Measurements from ENCODE around the gene CAPN14.

CAPN14 gene

GRCh38 chr2:31217465-31218200 is at the start of gene CAPN14:
CAPN14 (minus strand) TSS chr2:31217515; CDS start chr2:31205447, 12,068 bp downstream.
- H3K4me3 ChIP-seq (ENCODE audit: low read depth, low read length) = no peak within 1 kb of the TSS

GRCh38 chr2:31266804-31267203 is 49.5 kb upstream of the CAPN14 start:
- H3K4me3 ChIP-seq (ENCODE audit: low read depth, low read length) = no peak overlapping the region

DNA sequence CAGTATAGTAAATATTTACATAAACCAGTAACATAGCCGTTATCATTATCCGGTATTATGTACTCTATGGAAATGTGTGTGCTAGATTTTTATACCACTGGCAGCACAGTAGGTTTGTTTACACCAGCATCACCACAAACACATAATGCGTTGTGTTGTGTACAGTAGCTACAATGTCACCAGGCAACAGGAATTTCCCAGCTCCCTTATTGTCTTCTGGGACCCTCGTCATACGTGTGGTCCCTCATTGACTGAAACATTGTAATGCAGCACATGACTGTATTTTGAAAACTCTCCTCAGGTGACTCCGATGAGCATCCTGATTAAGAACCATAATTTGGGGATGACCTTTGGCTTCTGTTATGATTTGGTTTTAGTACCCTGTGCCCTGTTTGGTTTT is 47.9 kb upstream of the CAPN14 start:
- no peak overlapping the region for H3K4me3 ChIP-seq (ENCODE audit: low read depth, low read length)

- no peak overlapping the region for H3K4me3 ChIP-seq (ENCODE audit: low read depth, low read length)
These were observed 46.4 kb upstream of the CAPN14 start for GRCh38 chr2:31263636-31264190.

DNA sequence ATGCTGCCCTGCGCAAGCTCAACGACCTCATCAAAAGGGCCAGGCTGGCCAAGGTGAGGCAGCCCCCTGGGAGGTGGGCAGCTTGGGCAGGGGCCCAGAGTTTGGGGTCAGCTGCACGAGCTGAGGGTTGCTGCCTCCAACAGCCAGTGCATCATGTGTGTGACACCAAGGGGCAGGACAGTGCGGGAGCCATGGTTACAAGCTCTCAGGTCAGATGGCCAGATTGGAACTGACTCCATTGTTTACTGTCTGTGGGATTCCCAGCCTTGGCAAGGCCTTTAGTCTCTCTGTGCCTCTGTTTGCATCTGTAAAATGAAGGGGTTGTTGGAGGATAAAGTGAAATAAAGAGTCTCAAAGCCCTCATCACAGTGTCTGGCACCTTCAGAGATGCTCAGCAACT is 43.6 kb upstream of the CAPN14 start:
- no peak overlapping the region for H3K4me3 ChIP-seq (ENCODE audit: low read depth, low read length)

GRCh38 chr2:31259075-31259474 is 41.8 kb upstream of the CAPN14 start:
- no peak overlapping the region for H3K4me3 ChIP-seq (ENCODE audit: low read depth, low read length)

DNA sequence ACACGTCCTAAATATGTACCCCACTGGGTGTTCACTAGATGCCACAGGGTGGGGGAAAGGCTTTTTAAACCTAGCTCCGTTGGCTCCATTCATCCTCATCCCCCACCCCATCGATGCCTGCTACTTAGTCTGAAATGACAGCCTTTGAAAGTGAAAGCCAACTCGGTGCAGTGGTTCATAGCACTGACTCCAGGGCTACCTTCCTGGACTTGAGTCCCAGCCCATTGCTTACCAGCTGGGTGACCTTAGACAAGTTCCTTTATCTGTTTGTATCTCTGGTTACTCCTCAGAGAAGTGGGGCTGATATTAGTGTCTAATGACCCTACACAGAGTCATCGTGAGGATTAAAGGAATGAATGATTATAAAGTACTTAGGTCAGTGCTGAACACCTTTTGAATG is 41.0 kb upstream of the CAPN14 start:
- H3K4me3 ChIP-seq (ENCODE audit: low read depth, low read length) = no peak overlapping the region

DNA sequence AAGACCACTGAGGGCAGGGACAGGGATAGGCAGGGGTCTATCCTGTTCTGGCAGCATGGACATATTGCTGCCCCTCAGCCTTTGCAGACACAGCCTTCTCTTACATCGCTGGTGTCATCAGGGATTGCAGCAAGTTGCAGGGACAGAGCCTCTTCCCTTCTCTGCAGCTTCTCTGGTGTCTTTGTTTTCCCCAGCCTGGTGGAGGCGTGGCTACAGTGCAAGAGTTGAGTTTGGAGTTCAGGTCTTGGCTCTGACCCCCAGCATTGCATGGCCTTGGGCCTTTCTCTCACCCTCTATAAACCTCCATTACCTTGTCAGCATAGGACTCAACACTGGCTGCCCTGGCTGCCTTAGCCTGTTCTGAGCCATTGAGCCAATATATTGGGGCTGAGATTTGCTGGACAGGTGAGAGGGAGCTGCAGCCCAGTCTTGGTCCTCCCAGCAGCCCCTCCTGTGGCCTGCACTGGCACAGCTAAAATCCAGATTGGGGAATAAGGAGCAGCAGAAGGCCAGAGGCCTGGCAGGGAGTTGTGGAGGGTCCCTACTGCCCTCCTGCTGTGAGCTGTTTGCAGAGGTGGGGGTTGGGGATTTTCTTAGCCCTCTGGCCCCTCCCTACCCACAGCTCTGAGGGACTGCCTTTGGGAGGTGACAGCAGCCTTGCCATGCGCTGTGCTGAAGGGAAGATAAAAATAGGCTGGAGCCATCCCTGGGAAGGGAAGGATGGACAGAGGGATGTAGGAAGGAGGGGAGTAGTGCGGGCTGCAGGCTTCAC is 39.5 kb upstream of the CAPN14 start:
- H3K4me3 ChIP-seq (ENCODE audit: low read depth, low read length) = no peak overlapping the region

DNA sequence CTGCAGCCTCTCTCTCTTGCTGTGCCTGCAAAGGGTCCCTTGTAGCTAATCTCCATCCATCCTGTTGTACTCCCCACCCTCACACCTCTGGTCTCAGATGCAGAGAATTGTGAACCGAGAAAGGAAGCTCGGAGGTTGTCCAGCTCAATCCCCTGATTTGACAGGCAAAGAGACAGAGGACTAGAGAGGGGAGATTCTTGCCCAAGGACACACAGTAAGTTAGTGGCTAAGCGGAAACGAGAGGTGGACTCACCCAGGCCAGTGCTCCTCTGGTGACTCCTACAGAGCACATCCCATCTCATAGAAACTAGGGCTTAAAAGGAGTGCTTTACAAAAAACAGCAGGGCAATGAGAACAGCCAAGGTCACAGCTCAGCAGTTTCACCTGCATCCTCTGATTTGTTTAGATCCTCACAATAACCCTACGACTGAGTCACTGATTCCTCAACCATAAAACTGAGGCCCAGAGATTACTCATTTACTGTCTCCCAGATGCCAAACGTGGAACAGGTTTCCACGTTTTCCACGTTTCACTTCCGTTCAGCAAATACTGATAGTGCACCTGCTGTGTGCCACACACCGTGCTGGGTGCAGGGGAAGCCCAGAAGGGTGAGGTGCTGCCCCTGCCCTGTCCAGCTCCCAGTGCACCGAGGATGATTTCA is 38.7 kb upstream of the CAPN14 start:
- no peak overlapping the region for H3K4me3 ChIP-seq (ENCODE audit: low read depth, low read length)

DNA sequence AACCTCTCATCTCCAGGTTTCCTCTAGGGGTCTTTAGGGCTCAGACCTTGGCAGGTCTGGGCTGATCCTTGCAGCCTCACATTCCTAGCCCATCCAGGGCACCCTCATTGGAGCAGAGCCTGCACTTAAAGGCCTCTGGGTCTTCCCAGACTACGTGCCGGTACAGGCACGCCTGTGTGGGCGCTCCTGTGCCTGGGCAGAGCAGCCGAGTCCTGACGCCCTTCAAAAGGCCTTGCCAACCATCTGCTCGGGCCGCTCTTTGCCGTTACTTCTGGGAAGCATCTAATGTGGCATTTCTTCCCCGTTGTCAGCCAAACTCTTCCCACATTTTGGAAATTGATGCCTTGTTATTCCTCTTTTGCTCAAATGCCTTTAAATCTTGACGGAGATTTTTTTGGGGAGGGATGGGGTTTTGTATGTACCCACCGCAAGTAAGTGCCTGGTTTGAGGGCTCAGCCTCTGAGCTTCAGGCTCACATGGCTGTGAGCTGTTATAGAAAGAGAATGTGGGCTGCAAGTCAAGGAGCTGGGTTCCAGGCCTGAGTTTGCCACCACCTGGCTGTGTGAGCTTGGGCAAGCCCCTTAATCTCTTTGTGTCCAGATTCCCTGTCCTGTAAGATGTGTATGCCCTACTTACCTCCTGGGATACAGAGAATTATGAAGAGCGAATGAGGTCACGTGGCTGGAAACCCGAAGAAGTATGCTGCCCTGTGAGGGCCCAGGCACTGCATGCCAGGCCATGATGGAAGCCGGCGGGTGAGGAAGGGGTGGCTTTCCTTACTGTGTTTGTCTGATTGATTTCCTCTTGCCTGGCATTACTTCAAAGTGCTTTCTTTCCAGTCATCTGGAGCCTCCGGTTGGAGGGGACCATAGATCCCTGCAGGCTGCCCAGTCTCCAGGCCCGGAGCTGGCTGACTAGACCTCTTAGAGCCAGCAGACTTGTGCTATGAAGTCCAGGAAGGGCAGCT is 37.2 kb upstream of the CAPN14 start:
- H3K4me3 ChIP-seq (ENCODE audit: low read depth, low read length) = no peak overlapping the region

DNA sequence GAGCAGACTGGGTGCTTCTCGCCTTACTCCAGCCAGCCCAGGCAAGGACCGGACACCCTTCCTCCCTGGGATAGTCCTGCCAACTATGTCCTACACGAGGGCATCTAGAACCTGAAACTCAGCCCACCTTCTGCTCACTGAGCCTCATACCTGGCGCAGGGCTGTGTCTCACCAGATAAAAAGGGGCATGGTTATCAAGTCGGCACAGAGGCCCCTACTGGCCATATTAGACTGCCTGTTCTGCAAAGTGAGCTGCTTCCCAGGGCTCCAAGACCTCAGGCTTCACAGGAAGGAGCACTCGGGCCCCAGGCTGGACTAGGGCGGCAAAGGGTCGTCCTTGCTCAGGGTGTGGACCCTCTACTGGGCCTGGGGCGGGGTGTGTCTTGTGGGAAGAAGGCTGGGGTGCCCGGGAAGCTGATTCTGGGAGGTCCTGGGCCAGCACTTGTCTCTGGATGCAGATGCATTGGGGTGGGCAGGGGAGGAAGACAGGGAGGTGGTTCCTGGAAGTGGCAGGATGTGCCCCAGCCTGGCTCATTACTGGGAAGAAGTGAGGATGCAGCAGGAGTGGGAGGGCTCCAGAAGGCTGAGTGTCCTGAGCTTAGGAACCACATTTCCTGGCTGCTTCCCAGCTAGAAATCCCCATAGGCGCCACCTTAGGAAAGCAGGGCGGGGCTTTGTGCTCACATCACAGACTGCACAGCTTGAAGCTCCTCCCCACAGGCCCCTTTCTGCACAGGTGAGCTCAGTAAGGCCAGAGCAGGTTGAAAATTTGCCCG is 36.2 kb upstream of the CAPN14 start:
- H3K4me3 ChIP-seq (ENCODE audit: low read depth, low read length) = no peak overlapping the region

- no peak overlapping the region for H3K4me3 ChIP-seq (ENCODE audit: low read depth, low read length)
These were observed 34.5 kb upstream of the CAPN14 start for GRCh38 chr2:31251851-31252250.

- H3K4me3 ChIP-seq (ENCODE audit: low read depth, low read length) = no peak overlapping the region
These were observed 33.7 kb upstream of the CAPN14 start for GRCh38 chr2:31251018-31251417.

GRCh38 chr2:31249009-31249690 is 31.8 kb upstream of the CAPN14 start:
- no peak overlapping the region for H3K4me3 ChIP-seq (ENCODE audit: low read depth, low read length)

DNA sequence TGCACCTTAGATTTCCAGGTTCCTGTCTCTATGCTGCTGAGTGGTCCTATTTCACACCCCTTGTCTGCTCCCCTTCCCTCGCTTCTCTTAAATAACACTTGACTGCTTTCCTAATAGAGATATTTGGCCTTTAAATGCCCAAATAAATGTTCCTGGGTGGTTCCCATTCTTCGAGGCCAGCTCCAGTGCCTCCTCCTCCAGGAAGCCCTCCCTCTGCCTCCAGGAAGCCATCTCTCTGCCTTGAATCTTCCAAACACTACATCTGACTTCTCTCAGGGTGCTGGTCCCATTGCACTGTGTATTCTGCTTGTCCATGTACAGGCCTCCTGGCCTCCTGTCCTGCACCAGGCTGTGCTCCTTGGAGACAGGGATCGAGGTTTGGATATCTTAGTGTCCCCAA is 30.8 kb upstream of the CAPN14 start:
- H3K4me3 ChIP-seq (ENCODE audit: low read depth, low read length) = no peak overlapping the region

- no peak overlapping the region for H3K4me3 ChIP-seq (ENCODE audit: low read depth, low read length)
These were observed 30.4 kb upstream of the CAPN14 start for GRCh38 chr2:31247711-31248110.

DNA sequence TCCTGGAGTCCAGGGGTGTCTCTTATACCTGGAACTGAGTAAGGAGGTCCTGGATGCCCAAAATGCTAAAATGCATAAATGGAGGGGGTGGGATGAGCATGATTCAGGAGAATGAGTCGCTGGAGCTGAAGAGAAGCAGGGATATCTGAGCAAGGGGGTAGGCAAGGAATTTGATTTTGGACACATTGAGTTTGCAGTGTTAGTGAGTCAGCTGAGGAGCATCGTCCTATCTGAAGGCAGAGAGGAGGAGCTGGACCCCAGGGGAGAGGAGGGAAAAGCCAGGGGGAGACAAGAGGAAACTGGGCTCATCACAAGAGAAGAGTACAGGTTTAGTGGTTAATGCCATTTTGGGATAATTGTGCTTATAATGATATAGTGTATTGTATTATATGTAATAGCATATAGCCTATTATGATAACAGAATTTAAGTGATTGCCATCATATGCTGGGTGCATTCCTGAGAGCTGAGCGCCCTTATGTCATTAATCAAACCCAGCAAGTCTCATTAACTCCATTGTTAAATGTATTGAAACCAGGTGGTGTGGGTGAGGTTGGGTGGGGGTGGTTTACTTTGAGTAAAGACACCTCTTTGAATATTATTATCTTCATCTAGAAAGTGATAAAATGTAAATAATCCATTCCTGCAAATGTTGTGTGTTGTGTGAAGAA is 29.0 kb upstream of the CAPN14 start:
- no peak overlapping the region for H3K4me3 ChIP-seq (ENCODE audit: low read depth, low read length)

GRCh38 chr2:31244101-31244500 is 26.8 kb upstream of the CAPN14 start:
- no peak overlapping the region for H3K4me3 ChIP-seq (ENCODE audit: low read depth, low read length)

- no peak overlapping the region for H3K4me3 ChIP-seq (ENCODE audit: low read depth, low read length)
These were observed 25.7 kb upstream of the CAPN14 start for GRCh38 chr2:31243053-31243452.
